Right lobe of liver (tissue), 4 donors: ENCODE results near the gene CASP8.

Experiments
- POLR2A ChIP-seq: fragments of 450-650 bp; IDR thresholded peaks from one replicate; pipeline ENCODE4 v1.6.1; 2017; ENCODE audit warnings: antibody characterized with exemption, mild to moderate bottlenecking
- TF ChIP-seq, protein P1 (sequence below), 4 donors: fragments of 200-600 bp in 3 of 4; fragments of 450-650 bp in 1 of 4; IDR thresholded peaks; one replicate each; pipeline versions ENCODE4 v1.5.1 to v1.8.0; 2016 to 2022; ENCODE audit warnings: antibody characterized with exemption in 4 of 4, mild to moderate bottlenecking in 2 of 4
- donor health status: DM: no; HTN: no; CAD: no.
- donor health status: DM: no; HTN: no; CAD: no.
- donor health status: DM: no; HTN: yes; CAD: no.

DNA sequence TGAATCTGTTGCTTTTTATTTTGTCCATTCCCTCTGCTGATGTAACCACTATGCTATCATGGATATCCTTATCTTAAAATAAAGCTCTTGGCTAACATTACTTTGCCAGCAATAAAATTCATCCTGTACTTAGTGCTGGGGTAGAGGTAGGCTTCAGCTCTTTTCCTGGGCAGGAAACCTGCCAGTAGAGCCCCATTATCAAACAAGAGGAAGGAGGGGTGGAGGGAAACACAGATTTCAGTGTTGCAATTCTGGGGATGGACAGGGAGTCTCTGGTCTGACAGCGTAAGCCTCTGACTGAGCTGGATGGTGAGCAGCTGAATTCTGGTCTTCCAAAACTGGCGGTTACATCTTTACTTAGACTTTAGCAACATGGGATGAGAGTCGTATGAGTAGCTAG, 47.5 kb downstream of the CASP8 start:
- TF ChIP-seq, protein P1, sequence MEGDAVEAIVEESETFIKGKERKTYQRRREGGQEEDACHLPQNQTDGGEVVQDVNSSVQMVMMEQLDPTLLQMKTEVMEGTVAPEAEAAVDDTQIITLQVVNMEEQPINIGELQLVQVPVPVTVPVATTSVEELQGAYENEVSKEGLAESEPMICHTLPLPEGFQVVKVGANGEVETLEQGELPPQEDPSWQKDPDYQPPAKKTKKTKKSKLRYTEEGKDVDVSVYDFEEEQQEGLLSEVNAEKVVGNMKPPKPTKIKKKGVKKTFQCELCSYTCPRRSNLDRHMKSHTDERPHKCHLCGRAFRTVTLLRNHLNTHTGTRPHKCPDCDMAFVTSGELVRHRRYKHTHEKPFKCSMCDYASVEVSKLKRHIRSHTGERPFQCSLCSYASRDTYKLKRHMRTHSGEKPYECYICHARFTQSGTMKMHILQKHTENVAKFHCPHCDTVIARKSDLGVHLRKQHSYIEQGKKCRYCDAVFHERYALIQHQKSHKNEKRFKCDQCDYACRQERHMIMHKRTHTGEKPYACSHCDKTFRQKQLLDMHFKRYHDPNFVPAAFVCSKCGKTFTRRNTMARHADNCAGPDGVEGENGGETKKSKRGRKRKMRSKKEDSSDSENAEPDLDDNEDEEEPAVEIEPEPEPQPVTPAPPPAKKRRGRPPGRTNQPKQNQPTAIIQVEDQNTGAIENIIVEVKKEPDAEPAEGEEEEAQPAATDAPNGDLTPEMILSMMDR (IDR thresholded peaks at IDR 0.05): no peak
- TF ChIP-seq POLR2A: no peak
